Retinal pigment epithelial cell (primary cell): ENCODE data around the gene GJC2.

Experiments used
- DNase-seq: peaks from one replicate; pipeline ENCODE4 v3.0.0-alpha.2; 2010; ENCODE audit warnings: low read depth
- H3K4me3 ChIP-seq: 2 replicates; pipeline ENCODE4 v1.5.1; 2011; ENCODE audit warnings: mild to moderate bottlenecking, low read length, control low read depth, moderate library complexity
- TF ChIP-seq, protein P1 (sequence below): conservative IDR thresholded peaks from 2 replicates; pipeline ENCODE4 v1.5.1; 2011; ENCODE audit warnings: low read depth, low read length, control low read depth, inconsistent platforms

GJC2 gene

GRCh38 chr1:228198977-228199590 is 49.4 kb downstream of the GJC2 start:
- H3K4me3 ChIP-seq = no peak overlapping the region
- no peak for DNase-seq
- TF ChIP-seq, protein P1, sequence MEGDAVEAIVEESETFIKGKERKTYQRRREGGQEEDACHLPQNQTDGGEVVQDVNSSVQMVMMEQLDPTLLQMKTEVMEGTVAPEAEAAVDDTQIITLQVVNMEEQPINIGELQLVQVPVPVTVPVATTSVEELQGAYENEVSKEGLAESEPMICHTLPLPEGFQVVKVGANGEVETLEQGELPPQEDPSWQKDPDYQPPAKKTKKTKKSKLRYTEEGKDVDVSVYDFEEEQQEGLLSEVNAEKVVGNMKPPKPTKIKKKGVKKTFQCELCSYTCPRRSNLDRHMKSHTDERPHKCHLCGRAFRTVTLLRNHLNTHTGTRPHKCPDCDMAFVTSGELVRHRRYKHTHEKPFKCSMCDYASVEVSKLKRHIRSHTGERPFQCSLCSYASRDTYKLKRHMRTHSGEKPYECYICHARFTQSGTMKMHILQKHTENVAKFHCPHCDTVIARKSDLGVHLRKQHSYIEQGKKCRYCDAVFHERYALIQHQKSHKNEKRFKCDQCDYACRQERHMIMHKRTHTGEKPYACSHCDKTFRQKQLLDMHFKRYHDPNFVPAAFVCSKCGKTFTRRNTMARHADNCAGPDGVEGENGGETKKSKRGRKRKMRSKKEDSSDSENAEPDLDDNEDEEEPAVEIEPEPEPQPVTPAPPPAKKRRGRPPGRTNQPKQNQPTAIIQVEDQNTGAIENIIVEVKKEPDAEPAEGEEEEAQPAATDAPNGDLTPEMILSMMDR = no peak

DNA sequence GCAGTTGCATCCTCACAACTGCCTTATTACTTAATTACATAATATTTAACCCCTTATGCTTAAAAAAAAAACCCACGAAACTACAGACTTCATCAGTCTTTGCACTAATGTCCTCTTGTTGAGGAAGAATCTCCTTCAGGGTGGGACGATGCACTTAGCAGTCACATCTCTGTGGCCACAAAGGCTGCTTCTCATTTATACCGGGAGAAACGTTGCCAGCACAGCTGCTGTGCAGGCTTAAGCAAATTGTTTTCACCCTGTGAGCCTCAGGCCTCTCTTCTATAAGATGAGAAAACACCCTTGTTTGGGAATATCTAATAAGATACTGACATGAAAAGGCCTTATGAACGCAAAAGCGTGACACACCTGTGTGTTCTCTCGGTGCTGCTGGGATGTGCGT is 55.2 kb downstream of the GJC2 start:
- no peak for DNase-seq
- H3K4me3 ChIP-seq = no peak overlapping the region
- TF ChIP-seq, protein P1 = no peak

DNA sequence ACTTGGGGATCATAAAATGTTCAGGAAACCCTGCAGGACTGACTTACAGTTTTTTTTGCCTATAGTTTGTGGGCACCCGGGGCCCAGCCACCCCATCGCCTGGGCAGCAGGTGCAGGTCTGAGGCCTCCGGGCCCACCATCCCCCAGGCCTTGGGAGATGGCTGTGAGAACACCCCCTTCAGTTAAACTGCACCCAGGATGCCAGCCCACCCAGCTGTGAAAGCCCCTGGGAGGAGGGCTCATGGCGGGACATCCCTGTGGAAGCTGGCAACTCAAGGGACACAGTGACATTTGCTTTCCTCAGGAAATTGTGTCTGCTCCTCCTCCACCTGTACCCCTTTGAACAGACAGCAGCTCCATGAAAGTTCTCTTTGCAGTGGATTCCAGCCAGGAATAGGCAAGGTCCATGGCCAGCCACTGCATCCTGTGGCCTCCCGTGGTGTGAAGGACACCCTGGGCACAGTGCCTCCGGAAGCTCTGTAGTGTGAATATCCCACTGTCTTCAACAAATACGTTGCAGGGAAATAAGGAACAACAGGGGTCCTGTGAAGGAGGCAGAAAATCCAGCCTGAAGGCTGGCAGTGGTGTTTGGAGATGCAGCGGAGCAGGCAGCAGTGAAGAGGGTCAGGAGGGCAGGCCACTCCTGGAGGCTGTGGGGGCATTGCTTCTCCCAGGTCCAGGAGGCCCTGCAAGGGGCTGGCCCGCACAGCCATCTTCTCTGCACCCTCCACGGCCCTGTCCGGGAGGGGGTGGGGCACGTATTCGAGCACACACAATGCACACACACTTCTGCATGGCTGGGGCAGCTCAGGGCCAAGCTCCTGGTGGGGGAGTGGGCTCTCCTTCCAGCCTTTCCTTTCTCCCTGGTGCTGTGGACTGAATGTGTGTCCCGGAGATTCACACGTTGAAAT is 56.1 kb downstream of the GJC2 start:
- H3K4me3 ChIP-seq = no peak overlapping the region
- no peak for DNase-seq
- TF ChIP-seq, protein P1 = no peak

GRCh38 chr1:228206582-228207351 is 57.0 kb downstream of the GJC2 start:
- no peak for DNase-seq
- TF ChIP-seq, protein P1 = no peak
- H3K4me3 ChIP-seq = no peak overlapping the region

- TF ChIP-seq, protein P1 = no peak
- DNase-seq = no peak
- H3K4me3 ChIP-seq = no peak overlapping the region
Measured at GRCh38 chr1:228207381-228207810, 57.7 kb downstream of the GJC2 start.

- DNase-seq = no peak
- TF ChIP-seq, protein P1 = no peak
- H3K4me3 ChIP-seq = no peak within 1 kb of the TSS
Measured at GRCh38 chr1:228207851-228208821, 58.4 kb downstream of the GJC2 start, which contains the start of gene OBSCN. Gene OBSCN, plus strand, starts transcription at chr1:228208044. Its CDS starts 3,740 bp downstream, at chr1:228211784.
